IMR-90 (cell line): ENCODE data around the gene SRP9. TPM values are rescaled to one million over a fixed set of nuclear protein-coding genes. Genes with fewer than 3 reads are reported as not detected.

Experiments
- ATAC-seq: fragments of 200-7000 bp; cut with Tn5 transposase; 2 replicates; pipeline ENCODE4 v1.9.1; 2020; ENCODE audit warnings: low read depth, mild to moderate bottlenecking, moderate library complexity
- BruUV-seq: library from RNA; stranded (reverse); fragments of 400-500 nt; replicated peaks from 2 replicates; lab custom pipeline; 2021; lab: Mats Ljungman, UMichigan
- CTCF ChIA-PET: fragments of 300-600 bp; formaldehyde crosslinking; extraction: SDS; loops from one replicate; lab custom pipeline; 2021; ENCODE audit warnings: antibody characterized with exemption; lab: Yijun Ruan, JAX
- POLR2A ChIA-PET: fragments of 300-600 bp; sonication (Branson Sonifier 250); formaldehyde crosslinking; loops from one replicate; lab custom pipeline; 2022; ENCODE audit warnings: antibody characterized with exemption; ENCODE audit not compliant: unreplicated experiment; lab: Charles Lee
- DNase-seq: peaks from one replicate; pipeline ENCODE4 v3.0.0; 2013
- H2AFZ ChIP-seq: replicated peaks from 2 replicates; pipeline ENCODE3; 2013; ENCODE audit warnings: low read length, mild to moderate bottlenecking; ENCODE audit not compliant: poor library complexity
- H2AK5ac ChIP-seq: 2 replicates; pipeline ENCODE4 v1.6.1; 2013; ENCODE audit warnings: low read depth, low read length, inconsistent platforms
- H2AK9ac ChIP-seq: replicated peaks from 2 replicates; pipeline ENCODE3; 2013; ENCODE audit warnings: mild to moderate bottlenecking, low read depth, low read length, moderate library complexity; ENCODE audit not compliant: poor library complexity
- H2BK120ac ChIP-seq: 2 replicates; pipeline ENCODE4 v1.6.1; 2013; ENCODE audit warnings: low read depth, low read length, inconsistent platforms
- H2BK15ac ChIP-seq: 3 replicates; pipeline ENCODE4 v1.6.1; 2013; ENCODE audit warnings: low read depth, low read length, inconsistent platforms
- H2BK20ac ChIP-seq: 2 replicates; pipeline ENCODE4 v1.6.1; 2013; ENCODE audit warnings: low read depth, mild to moderate bottlenecking, inconsistent platforms, low read length, moderate library complexity
- H2BK5ac ChIP-seq: 2 replicates; pipeline ENCODE4 v1.6.1; 2013; ENCODE audit warnings: mild to moderate bottlenecking, low read depth, low read length, inconsistent platforms; ENCODE audit not compliant: poor library complexity, severe bottlenecking
- H3K14ac ChIP-seq: replicated peaks from 2 replicates; pipeline ENCODE4 v1.6.1; 2013; ENCODE audit warnings: low read depth, low read length, inconsistent platforms
- H3K18ac ChIP-seq: 2 replicates; pipeline ENCODE4 v1.6.1; 2013; ENCODE audit warnings: low read depth, low read length, control low read depth
- H3K23ac ChIP-seq: 2 replicates; pipeline ENCODE4 v1.6.1; 2013; ENCODE audit warnings: low read depth, low read length, inconsistent platforms
- H3K27ac ChIP-seq: 2 replicates; pipeline ENCODE4 v1.5.1; 2013; ENCODE audit warnings: mild to moderate bottlenecking, control low read depth, low read length; ENCODE audit not compliant: insufficient read depth
- H3K27me3 ChIP-seq: 2 replicates; pipeline ENCODE4 v1.6.1; 2013; ENCODE audit warnings: low read length; ENCODE audit not compliant: control insufficient read depth, insufficient read depth
- H3K36me3 ChIP-seq: 2 replicates; pipeline ENCODE4 v1.6.1; 2013; ENCODE audit warnings: low read length, mixed read lengths; ENCODE audit not compliant: control insufficient read depth, insufficient read depth
- H3K4ac ChIP-seq: 2 replicates; pipeline ENCODE4 v1.6.1; 2013; ENCODE audit warnings: low read depth, low read length, inconsistent platforms
- H3K4me1 ChIP-seq: 2 replicates; pipeline ENCODE4 v1.6.1; 2013; ENCODE audit warnings: low read length, mixed read lengths; ENCODE audit not compliant: control insufficient read depth, insufficient read depth
- H3K4me2 ChIP-seq: 2 replicates; pipeline ENCODE4 v1.6.1; 2013; ENCODE audit warnings: low read depth, mild to moderate bottlenecking, control low read depth, low read length, moderate library complexity
- H3K4me3 ChIP-seq: 2 replicates; pipeline ENCODE4 v1.5.1; 2013; ENCODE audit warnings: low read depth, mild to moderate bottlenecking, control low read depth, low read length, moderate library complexity; ENCODE audit not compliant: insufficient read depth
- H3K56ac ChIP-seq: 2 replicates; pipeline ENCODE4 v1.6.1; 2013; ENCODE audit warnings: low read length, inconsistent platforms; ENCODE audit not compliant: insufficient read depth; ENCODE audit errors: extremely low read depth
- H3K79me1 ChIP-seq, 2 experiments: 2 replicates each; pipeline ENCODE4 v1.6.1; 2013; ENCODE audit warnings: low read length in 2 of 2, inconsistent platforms in 1 of 2, low read depth in 1 of 2
- H3K9ac ChIP-seq: 2 replicates; pipeline ENCODE4 v1.6.1; 2013; ENCODE audit warnings: low read depth, low read length, control low read depth
- H3K9me1 ChIP-seq: 2 replicates; pipeline ENCODE4 v1.6.1; 2013; ENCODE audit warnings: low read length, inconsistent platforms; ENCODE audit not compliant: insufficient read depth
- H3K9me3 ChIP-seq: 2 replicates; pipeline ENCODE4 v1.6.1; 2013; ENCODE audit warnings: low read length; ENCODE audit not compliant: control insufficient read depth, insufficient read depth
- H4K20me1 ChIP-seq: 2 replicates; pipeline ENCODE4 v1.6.1; 2013; ENCODE audit warnings: low read length, inconsistent platforms; ENCODE audit not compliant: insufficient read depth
- H4K5ac ChIP-seq: 2 replicates; pipeline ENCODE4 v1.6.1; 2013; ENCODE audit warnings: mild to moderate bottlenecking, low read depth, low read length, control low read depth
- H4K8ac ChIP-seq, 2 experiments: 2 replicates each; pipeline ENCODE4 v1.6.1; 2013; ENCODE audit warnings: low read depth in 2 of 2, low read length in 2 of 2, control low read depth in 1 of 2, inconsistent platforms in 1 of 2
- H4K91ac ChIP-seq: 2 replicates; pipeline ENCODE4 v1.6.1; 2013; ENCODE audit warnings: low read depth, low read length, inconsistent platforms; ENCODE audit not compliant: insufficient read depth
- BHLHE40 ChIP-seq: fragments of 150-350 bp; IDR thresholded peaks from 2 replicates; pipeline ENCODE4 v1.6.1; 2016; ENCODE audit warnings: mild to moderate bottlenecking, low read depth, low read length
- CEBPB ChIP-seq: IDR thresholded peaks from 2 replicates; pipeline ENCODE4 v1.6.1; 2012; ENCODE audit warnings: low read depth, low read length, improper control_type of control experiment
- CHD1 ChIP-seq: IDR thresholded peaks from 2 replicates; pipeline ENCODE4 v1.6.1; 2012; ENCODE audit warnings: low read depth, low read length, improper control_type of control experiment
- CTCF ChIP-seq: conservative IDR thresholded peaks from 2 replicates; pipeline ENCODE4 v1.5.1; 2012; ENCODE audit warnings: mild to moderate bottlenecking, low read depth, low read length, improper control_type of control experiment
- ELK1 ChIP-seq: fragments of 150-350 bp; IDR thresholded peaks from 2 replicates; pipeline ENCODE4 v1.6.1; 2016; ENCODE audit warnings: low read depth, mild to moderate bottlenecking, low read length, moderate library complexity, borderline replicate concordance
- FOS ChIP-seq: fragments of 150-350 bp; IDR thresholded peaks from 2 replicates; pipeline ENCODE4 v1.6.1; 2016; ENCODE audit warnings: low read depth, low read length
- MAFK ChIP-seq: IDR thresholded peaks from 2 replicates; pipeline ENCODE4 v1.6.1; 2012; ENCODE audit warnings: low read depth, low read length, improper control_type of control experiment
- MAZ ChIP-seq: IDR thresholded peaks from 2 replicates; pipeline ENCODE4 v1.6.1; 2012; ENCODE audit warnings: low read depth, mild to moderate bottlenecking, low read length, improper control_type of control experiment, moderate library complexity, borderline replicate concordance
- MXI1 ChIP-seq: IDR thresholded peaks from 2 replicates; pipeline ENCODE4 v1.6.1; 2012; ENCODE audit warnings: low read depth, mild to moderate bottlenecking, low read length, moderate library complexity, borderline replicate concordance
- NFE2L2 ChIP-seq: fragments of 150-350 bp; IDR thresholded peaks from 2 replicates; pipeline ENCODE4 v1.6.1; 2016; ENCODE audit warnings: low read depth, mild to moderate bottlenecking, low read length
- POLR2A ChIP-seq: IDR thresholded peaks from 2 replicates; pipeline ENCODE4 v1.6.1; 2012; ENCODE audit warnings: mild to moderate bottlenecking, low read depth, low read length
- RAD21 ChIP-seq: IDR thresholded peaks from 2 replicates; pipeline ENCODE4 v1.6.1; 2012; ENCODE audit warnings: low read length, improper control_type of control experiment
- RCOR1 ChIP-seq: IDR thresholded peaks from 2 replicates; pipeline ENCODE4 v1.6.1; 2012; ENCODE audit warnings: mild to moderate bottlenecking, low read length, improper control_type of control experiment; ENCODE audit not compliant: insufficient replicate concordance
- RFX5 ChIP-seq: IDR thresholded peaks from 2 replicates; pipeline ENCODE4 v1.8.0; 2012; ENCODE audit warnings: low read depth, mild to moderate bottlenecking, low read length, moderate library complexity
- SMC3 ChIP-seq: fragments of 150-350 bp; IDR thresholded peaks from 2 replicates; pipeline ENCODE4 v1.6.1; 2016; ENCODE audit warnings: low read depth, mild to moderate bottlenecking, antibody characterized with exemption, low read length, moderate library complexity
- USF2 ChIP-seq: fragments of 150-350 bp; IDR thresholded peaks from 2 replicates; pipeline ENCODE4 v1.6.1; 2017; ENCODE audit warnings: mild to moderate bottlenecking, antibody characterized with exemption, low read length, low read depth
- WGBS, 2 experiments: methylation state at CpG; one replicate each; pipeline versions ENCODE4 v1.1.5 to v1.1.7; 2013; ENCODE audit warnings: missing lambda C conversion rate in 2 of 2; ENCODE audit not compliant: insufficient read length in 1 of 2; ENCODE audit errors: extremely low coverage in 2 of 2; 5-methylcytosine and 5-hydroxymethylcytosine counted together
- dilution Hi-C: fragments of 300-500 bp; cut with HindIII; formaldehyde crosslinking; loops from one replicate; pipeline ENCODE4 v1.14.3; 2018; ENCODE audit warnings: low sequenced_read_pairs; ENCODE audit not compliant: unreplicated experiment
- in situ Hi-C: fragments of 300-500 bp; cut with MboI; formaldehyde crosslinking; loops from 3 replicates; pipeline ENCODE4 v1.14.3; 2019; ENCODE audit warnings: low sequenced_read_pairs, inconsistent platforms, mixed read lengths
- intact Hi-C: fragments of 100-400 bp; cut with micrococcal nuclease; formaldehyde crosslinking; loops from 2 replicates; pipeline ENCODE4 v1.10.0; 2022
- polyA plus RNA-seq, 3 experiments: library from polyadenylated mRNA; depleted of rRNA; stranded (reverse); fragments of >200 nt; gene quantifications; 2 replicates each; pipeline ENCODE4 v1.2.3, GENCODE V29; 2012; ENCODE audit warnings: low replicate concordance in 1 of 3
- total RNA-seq: library from RNA; depleted of rRNA; stranded (reverse); fragments of >200 nt; gene quantifications from 2 replicates; pipeline ENCODE4 v1.2.3, GENCODE V29; 2012

The SRP9 gene
- total and polyA plus RNA-seq, 2 of the 4 experiments (the other 2 are of a cell fraction), result 230 to 295 TPM

- H4K5ac ChIP-seq, result peak overlapping the region; percentile 69
- H3K27ac ChIP-seq, result peak overlapping the region; percentile 7; the same call in 1 of the 2 replicates
- peaks cover 12 to 31% of the 10 kb centered on the region in 2 experiments; a peak in 3 of 4 replicates for H3K79me1 ChIP-seq
- TF ChIP-seq ELK1 (no peak), CHD1 (no peak), MAFK (no peak), RFX5 (no peak), RAD21 (no peak), CEBPB (no peak), CTCF (no peak), RCOR1 (no peak), FOS (no peak), POLR2A (no peak), USF2 (no peak), NFE2L2 (no peak), BHLHE40 (no peak), MXI1 (no peak), SMC3 (no peak), MAZ (no peak)
- H3K4me2 ChIP-seq, result no peak overlapping the region
- H2BK15ac ChIP-seq, result peak overlapping the region; percentile 87; the same call in 2 of the 3 replicates
- BruUV-seq, result no TSS peak
- H2AFZ ChIP-seq, result no peak overlapping the region
- peak overlapping the region; percentile 94 for H2BK120ac ChIP-seq
- ATAC-seq, result no peak
- POLR2A ChIA-PET, result no interaction called here
- no peak overlapping the region for H3K56ac ChIP-seq
- peak overlapping the region; percentile 67 for H3K14ac ChIP-seq
- peak overlapping the region; percentile 29 for H3K23ac ChIP-seq
- no peaks in the 10 kb centered on the region for H3K9me3 ChIP-seq
- H3K27me3 ChIP-seq, result no peaks in the 10 kb centered on the region
- peaks cover 25% of the 10 kb centered on the region for H3K4me1 ChIP-seq
- peak overlapping the region; percentile 37 for H2AK9ac ChIP-seq
- H2BK5ac ChIP-seq, result peak overlapping the region; percentile 19
- DNase-seq, result no peak
- peak overlapping the region; percentile 80 to 90; a peak in 3 of 4 replicates for H4K8ac ChIP-seq
- in situ Hi-C loops (no loop called here), intact Hi-C loops (no loop called here), dilution Hi-C loops (no loop called here)
- H3K18ac ChIP-seq, result peak overlapping the region; percentile 55
- no peaks in the 10 kb centered on the region; the same call in 1 of the 2 replicates for H3K36me3 ChIP-seq
- CTCF ChIA-PET, result interaction anchor here (0.6 to 0.9 kb wide), 2 partner anchors 8 to 337 kb away, joined by 3 to 5 read pairs; partner anchors contain the start of gene EPHX1
- H3K9me1 ChIP-seq, result peaks cover 16% of the 10 kb centered on the region
- peak overlapping the region; percentile 81 for H4K91ac ChIP-seq
- H3K9ac ChIP-seq, result no peak overlapping the region
- H3K4ac ChIP-seq, result peak overlapping the region; percentile 90
- H4K20me1 ChIP-seq, result no peaks in the 10 kb centered on the region
- H2AK5ac ChIP-seq, result peak overlapping the region; percentile 94
- no CpG with 5 or more reads among the region's 7 CpGs for WGBS, 2 experiments
- H3K4me3 ChIP-seq, result no peak overlapping the region
- peak overlapping the region; percentile 89 for H2BK20ac ChIP-seq
These were observed 40.6 kb downstream of the SRP9 start for GRCh38 chr1:225818229-225818628.
